Immature natural killer cell (primary cell): ENCODE measurements around the gene PMS2. TPM values are rescaled to one million over a fixed set of nuclear protein-coding genes. Genes with fewer than 3 reads are reported as not detected.
"Not testable (repeated sequence)": the region's sequence is repeated elsewhere in the genome, so short reads cannot be mapped to it uniquely, and the experiment has no call there.

Experiments used
- DNase-seq, 3 donors: peaks; one replicate each; pipeline ENCODE4 v3.0.0; 2022; ENCODE audit warnings: mixed read lengths in 1 of 3
- H3K27ac Mint-ChIP-seq, 6 donors: one replicate each; pipeline ENCODE4 v1.8.0; 2020; ENCODE audit warnings: mixed read lengths in 6 of 6, mild to moderate bottlenecking in 5 of 6, inconsistent platforms in 4 of 6, moderate library complexity in 3 of 6
- H3K27me3 Mint-ChIP-seq, 3 donors: one replicate each; pipeline ENCODE4 v1.8.0; 2020 to 2021; ENCODE audit warnings: low read depth in 3 of 3, mild to moderate bottlenecking in 3 of 3, mixed read lengths in 3 of 3, moderate library complexity in 3 of 3, inconsistent platforms in 1 of 3
- H3K36me3 Mint-ChIP-seq, 3 donors: one replicate each; pipeline ENCODE4 v1.8.0; 2020; ENCODE audit warnings: mixed read lengths in 3 of 3, inconsistent platforms in 2 of 3, mild to moderate bottlenecking in 2 of 3
- H3K4me1 Mint-ChIP-seq, 2 donors: one replicate each; pipeline ENCODE4 v1.8.0; 2020; ENCODE audit warnings: inconsistent platforms in 2 of 2, mild to moderate bottlenecking in 2 of 2, mixed read lengths in 2 of 2, moderate library complexity in 1 of 2
- H3K4me3 Mint-ChIP-seq, 5 donors: one replicate each; pipeline ENCODE4 v1.8.0; 2020; ENCODE audit warnings: mild to moderate bottlenecking in 5 of 5, mixed read lengths in 5 of 5, inconsistent platforms in 3 of 5, moderate library complexity in 3 of 5
- H3K9me3 Mint-ChIP-seq, 6 donors: one replicate each; pipeline ENCODE4 v1.8.0; 2020; ENCODE audit warnings: mild to moderate bottlenecking in 6 of 6, mixed read lengths in 6 of 6, inconsistent platforms in 4 of 6, moderate library complexity in 3 of 6
- polyA plus RNA-seq, 3 donors: library from polyadenylated mRNA; unstranded; fragments of 300-500 nt; fragmentation: Illumina TruSeq; gene quantifications; one replicate each; pipeline ENCODE4 v1.2.3, GENCODE V29; 2021

PMS2 gene
- polyA plus RNA-seq, 3 donors from 2014 or later = 6.6 to 13.8 (median 9.6) TPM

GRCh38 chr7:5926263-5926870 is 82.5 kb downstream of the PMS2 start:
- not testable (repeated sequence) for H3K9me3 Mint-ChIP-seq

DNA sequence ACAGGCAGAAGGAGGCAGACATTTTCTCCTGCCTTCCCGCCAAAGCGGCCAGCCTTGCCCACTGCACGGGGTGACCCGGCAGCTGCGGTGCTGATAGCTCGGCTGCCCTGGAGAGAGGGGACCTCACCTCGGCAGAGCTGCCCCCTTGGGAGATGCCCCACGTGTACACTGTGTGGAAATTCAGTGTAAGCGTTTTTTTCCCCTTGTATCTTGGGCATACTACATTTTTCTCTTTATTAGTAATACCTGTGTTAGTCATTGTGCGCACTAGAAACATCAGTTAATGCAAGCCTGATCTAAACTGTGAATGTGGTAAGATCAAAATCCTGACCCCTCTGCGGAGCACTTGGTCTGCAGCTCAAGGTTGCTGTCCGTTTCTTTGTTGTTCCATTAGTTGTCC is 84.2 kb downstream of the PMS2 start:
- H3K9me3 Mint-ChIP-seq, H3K4me3 Mint-ChIP-seq, H3K4me1 Mint-ChIP-seq, H3K36me3 Mint-ChIP-seq, H3K27me3 Mint-ChIP-seq, H3K27ac Mint-ChIP-seq, DNase-seq: not testable (repeated sequence)

More at GRCh38 chr7:5926263-5926870, 82.5 kb downstream of the PMS2 start:
- not testable (repeated sequence) for H3K36me3 Mint-ChIP-seq, H3K4me1 Mint-ChIP-seq, H3K27me3 Mint-ChIP-seq, H3K27ac Mint-ChIP-seq, DNase-seq, H3K4me3 Mint-ChIP-seq

DNA sequence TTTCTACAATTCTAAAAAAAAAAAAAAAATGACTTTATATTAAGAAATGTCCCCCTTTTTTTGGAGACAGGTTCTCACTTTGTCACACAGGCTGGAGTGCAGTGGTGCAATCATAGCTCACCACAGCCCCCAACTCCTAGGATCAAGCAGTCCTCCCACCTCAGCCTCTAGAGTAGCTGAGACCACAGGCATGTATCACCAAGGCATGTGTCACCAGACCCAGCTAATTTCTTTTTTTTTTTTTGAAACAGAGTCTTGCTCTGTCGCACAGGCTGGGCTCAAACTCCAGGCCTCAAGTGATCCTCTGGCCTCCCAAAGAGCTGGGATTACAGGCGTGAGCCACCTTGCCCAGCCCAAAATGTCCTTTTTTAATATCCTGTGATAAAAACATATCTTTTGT is 84.7 kb downstream of the PMS2 start:
- H3K27ac Mint-ChIP-seq, H3K4me1 Mint-ChIP-seq, DNase-seq, H3K9me3 Mint-ChIP-seq, H3K27me3 Mint-ChIP-seq, H3K4me3 Mint-ChIP-seq, H3K36me3 Mint-ChIP-seq: not testable (repeated sequence)

Other genes with a start within 250 kb of the PMS2 start
- gene RNF216, start 227.4 kb downstream of the PMS2 start, polyA plus RNA-seq = 10 to 100 TPM in 2 of 3 donors, 1 to 10 TPM in 1; 4.8 to 35.7 (median 16.8) TPM
- gene OCM, start 128.3 kb downstream of the PMS2 start, polyA plus RNA-seq = under 1 TPM in 1 of 3 donors, not detected in 2; 0.92 TPM
- 10 to 100 TPM; 46.6 to 83.7 (median 59.5) TPM for gene CCZ1, start 110.3 kb downstream of the PMS2 start, polyA plus RNA-seq
- gene RSPH10B, start 38.4 kb downstream of the PMS2 start, polyA plus RNA-seq = not detected
- gene AIMP2, start 223 bp upstream of the PMS2 start, polyA plus RNA-seq = 10 to 100 TPM; 18.8 to 39.3 (median 36.7) TPM
- gene ANKRD61, start 22.3 kb upstream of the PMS2 start, polyA plus RNA-seq = under 1 TPM in 1 of 3 donors, not detected in 2; 0.38 TPM
- 100 to 1,000 TPM in 1 of 3 donors, 10 to 100 TPM in 2; 98.4 to 133 (median 99.5) TPM for gene EIF2AK1, start 50.1 kb upstream of the PMS2 start, polyA plus RNA-seq
- 10 to 100 TPM in 1 of 3 donors, 1 to 10 TPM in 2; 1.6 to 13.2 (median 4.0) TPM for gene USP42, start 95.9 kb upstream of the PMS2 start, polyA plus RNA-seq